ENCODE results near the gene PIK3R4. TPM values are rescaled to one million over a fixed set of nuclear protein-coding genes. Genes with fewer than 3 reads are reported as not detected.

Gene PIK3R4
- total RNA-seq, 3 donors from 2014 or later: 20.1 to 27.5 (median 23.6) TPM

DNA sequence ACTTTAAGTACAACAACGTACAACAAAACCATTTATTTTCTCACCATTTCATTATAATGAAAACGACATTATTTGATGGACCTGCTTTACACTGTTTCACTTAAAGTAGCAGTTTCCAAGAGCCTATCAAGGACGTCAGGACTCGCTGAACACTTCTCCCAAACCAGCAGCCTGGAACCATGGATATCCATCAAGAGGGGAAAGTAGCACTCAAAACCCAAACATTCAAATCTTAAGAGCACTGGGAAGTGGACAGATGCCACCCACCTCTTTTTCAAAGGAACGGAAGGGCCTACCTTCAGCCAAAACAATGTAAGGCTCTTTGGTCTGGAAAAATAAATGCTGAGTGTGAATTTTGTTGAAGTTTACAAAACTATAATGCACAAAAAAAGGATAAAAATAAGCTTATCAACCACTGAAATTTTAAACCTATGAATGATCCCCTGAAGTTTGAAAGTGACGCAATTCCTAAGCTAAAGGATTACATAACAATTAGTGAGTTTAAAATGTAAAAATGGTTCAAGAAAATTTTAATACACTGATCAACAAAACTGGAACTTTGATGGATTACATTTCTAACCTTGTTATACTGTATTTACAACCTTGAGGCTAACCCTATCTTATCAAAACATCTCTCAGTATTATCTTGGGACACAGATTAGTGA, 4.6 kb downstream of the PIK3R4 start:
- H3K4me3 ChIP-seq: no peak overlapping the region
- no peak for DNase-seq
- intact Hi-C loops (cut with DNase I, micrococcal nuclease): no loop called here

DNA sequence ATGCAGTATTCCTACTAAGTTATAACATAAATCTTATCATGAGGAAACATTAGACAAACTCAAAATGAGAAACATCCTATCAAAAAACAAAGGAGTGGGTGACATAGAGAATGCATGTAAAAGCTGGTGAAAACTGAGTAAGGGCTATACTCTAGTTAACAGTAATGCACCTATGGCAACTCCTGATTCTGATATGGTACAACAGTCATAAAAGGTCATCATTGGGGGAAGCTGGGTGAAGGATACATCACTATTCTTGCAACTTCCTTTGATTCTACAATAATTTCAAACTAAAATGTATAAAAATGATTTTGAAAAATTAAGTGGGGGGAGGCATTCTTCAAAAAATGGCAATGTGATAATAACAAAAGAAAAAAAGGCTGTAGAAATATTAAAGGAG, 6.8 kb downstream of the PIK3R4 start:
- intact Hi-C loops (cut with DNase I, micrococcal nuclease): no loop called here
- Histone ChIP-seq H3K4me3 (no peak overlapping the region), H3K9me3 (no peaks in the 10 kb centered on the region), H3K4me1 (ENCODE audit: low read depth) (peaks cover 13% of the 10 kb centered on the region), H3K36me3 (ENCODE audit: low read depth) (no peaks in the 10 kb centered on the region)
- ATAC-seq (no peak), DNase-seq (no peak)
- TF ChIP-seq, protein P1, sequence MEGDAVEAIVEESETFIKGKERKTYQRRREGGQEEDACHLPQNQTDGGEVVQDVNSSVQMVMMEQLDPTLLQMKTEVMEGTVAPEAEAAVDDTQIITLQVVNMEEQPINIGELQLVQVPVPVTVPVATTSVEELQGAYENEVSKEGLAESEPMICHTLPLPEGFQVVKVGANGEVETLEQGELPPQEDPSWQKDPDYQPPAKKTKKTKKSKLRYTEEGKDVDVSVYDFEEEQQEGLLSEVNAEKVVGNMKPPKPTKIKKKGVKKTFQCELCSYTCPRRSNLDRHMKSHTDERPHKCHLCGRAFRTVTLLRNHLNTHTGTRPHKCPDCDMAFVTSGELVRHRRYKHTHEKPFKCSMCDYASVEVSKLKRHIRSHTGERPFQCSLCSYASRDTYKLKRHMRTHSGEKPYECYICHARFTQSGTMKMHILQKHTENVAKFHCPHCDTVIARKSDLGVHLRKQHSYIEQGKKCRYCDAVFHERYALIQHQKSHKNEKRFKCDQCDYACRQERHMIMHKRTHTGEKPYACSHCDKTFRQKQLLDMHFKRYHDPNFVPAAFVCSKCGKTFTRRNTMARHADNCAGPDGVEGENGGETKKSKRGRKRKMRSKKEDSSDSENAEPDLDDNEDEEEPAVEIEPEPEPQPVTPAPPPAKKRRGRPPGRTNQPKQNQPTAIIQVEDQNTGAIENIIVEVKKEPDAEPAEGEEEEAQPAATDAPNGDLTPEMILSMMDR (IDR thresholded peaks at IDR 0.05): no peak

More for the DNA sequence above, 4.6 kb downstream of the PIK3R4 start:
- H3K9me3 ChIP-seq: no peaks in the 10 kb centered on the region
- peaks cover 20% of the 10 kb centered on the region for H3K4me1 ChIP-seq (ENCODE audit: low read depth)
- no peaks in the 10 kb centered on the region for H3K36me3 ChIP-seq (ENCODE audit: low read depth)
- TF ChIP-seq, protein P1 (IDR thresholded peaks at IDR 0.05): no peak
- no peak for ATAC-seq

GRCh38 chr3:130738241-130738640, 8.4 kb downstream of the PIK3R4 start:
- Histone ChIP-seq H3K4me1 (ENCODE audit: low read depth) (peaks cover 5% of the 10 kb centered on the region), H3K4me3 (no peak overlapping the region), H3K9me3 (no peaks in the 10 kb centered on the region), H3K36me3 (ENCODE audit: low read depth) (no peaks in the 10 kb centered on the region)
- TF ChIP-seq, protein P1 (IDR thresholded peaks at IDR 0.05): no peak
- DNase-seq (no peak), ATAC-seq (no peak)
- intact Hi-C loops (cut with DNase I, micrococcal nuclease): no loop called here

- TF ChIP-seq, protein P1 (IDR thresholded peaks at IDR 0.05): no peak
- Histone ChIP-seq H3K4me3 (no peak overlapping the region), H3K9me3 (no peaks in the 10 kb centered on the region), H3K4me1 (ENCODE audit: low read depth) (peaks cover 5% of the 10 kb centered on the region), H3K36me3 (ENCODE audit: low read depth) (no peaks in the 10 kb centered on the region)
- intact Hi-C loops (cut with DNase I, micrococcal nuclease): no loop called here
- DNase-seq (no peak), ATAC-seq (no peak)
Observed at GRCh38 chr3:130737622-130738021, 9.0 kb downstream of the PIK3R4 start.

DNA sequence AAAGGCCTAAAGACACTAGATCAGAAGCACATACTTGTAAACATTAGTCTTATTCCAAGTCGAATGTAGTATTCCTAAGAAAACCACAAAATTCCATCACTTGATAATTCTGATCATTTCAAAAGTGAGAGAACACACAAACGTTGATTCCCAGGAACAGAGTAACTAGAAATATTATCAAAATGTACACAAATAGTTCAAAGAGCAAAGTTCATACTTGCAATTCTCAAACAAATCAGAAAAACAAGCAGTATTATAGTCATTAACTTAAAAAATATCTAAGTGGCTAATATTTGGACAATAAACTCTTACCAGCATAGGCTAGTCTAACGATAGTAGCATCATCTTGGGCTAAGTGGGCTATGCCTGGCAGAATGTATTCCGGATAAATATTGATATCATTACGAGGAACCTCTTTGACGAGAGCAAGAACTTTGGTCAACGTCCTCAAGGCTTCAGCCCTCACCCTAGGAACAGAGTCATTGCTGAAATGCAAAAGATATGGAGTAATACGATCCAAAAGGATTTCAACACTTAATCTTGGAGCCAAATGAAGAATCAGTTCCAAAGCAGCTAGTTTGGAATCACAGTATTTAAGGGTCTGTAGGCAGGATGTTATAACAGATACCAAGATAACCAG, 13.3 kb downstream of the PIK3R4 start:
- no peaks in the 10 kb centered on the region for H3K9me3 ChIP-seq
- DNase-seq (no peak), ATAC-seq (no peak)

More for the DNA sequence above, 13.3 kb downstream of the PIK3R4 start:
- Histone ChIP-seq H3K4me3 (no peak overlapping the region), H3K36me3 (ENCODE audit: low read depth) (no peaks in the 10 kb centered on the region), H3K4me1 (ENCODE audit: low read depth) (no peaks in the 10 kb centered on the region)
- TF ChIP-seq, protein P1 (IDR thresholded peaks at IDR 0.05): no peak
- intact Hi-C loops (cut with DNase I, micrococcal nuclease): no loop called here
